RWPE1 (cell line): ENCODE data around the gene METTL25.

ENCODE experiments used
- CTCF ChIA-PET: fragments of 350-600 bp; sonication (Branson Sonifier 250); formaldehyde crosslinking; extraction: SDS; loops from one replicate; lab custom pipeline; 2021; lab: Yijun Ruan, JAX
- POLR2A ChIA-PET: fragments of 400-600 bp; formaldehyde crosslinking; extraction: SDS; loops from one replicate; lab custom pipeline; 2020; ENCODE audit warnings: antibody characterized with exemption; ENCODE audit not compliant: low non-redundant PET; lab: Yijun Ruan, JAX
- DNase-seq: peaks from one replicate; pipeline ENCODE4 v3.0.0; 2012; ENCODE audit warnings: low spot score
- H3K27ac ChIP-seq: fragments of 450-650 bp; 2 replicates; pipeline ENCODE4 v1.5.1; 2017
- CTCF ChIP-seq: fragments of 450-650 bp; conservative IDR thresholded peaks from 2 replicates; pipeline ENCODE4 v1.5.1; 2017; ENCODE audit warnings: low read depth, mild to moderate bottlenecking

Gene METTL25

GRCh38 chr12:82504409-82504808 is 146.1 kb downstream of the METTL25 start:
- no peak for TF ChIP-seq CTCF
- H3K27ac ChIP-seq = no peak overlapping the region
- no peak for DNase-seq
- ChIA-PET CTCF (no interaction called here), POLR2A (no interaction called here)

DNA sequence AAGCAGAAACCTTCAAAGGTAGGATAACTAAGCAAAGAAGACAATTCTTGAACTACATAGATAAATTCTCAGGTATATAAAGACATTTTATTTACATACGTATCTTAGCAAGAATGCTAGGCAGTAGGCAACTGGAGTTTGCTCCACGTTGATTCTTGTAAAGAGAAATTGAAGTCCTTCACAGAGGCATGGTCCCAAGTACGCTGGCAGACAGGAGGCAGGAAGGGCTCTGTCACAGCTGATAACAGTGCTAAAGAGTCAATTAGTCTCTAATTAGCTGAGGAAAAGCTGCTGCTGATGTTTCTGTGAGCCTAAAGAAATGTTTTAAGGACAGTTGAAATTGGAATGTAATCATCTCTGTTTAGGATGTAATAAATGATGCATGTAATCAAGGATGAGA is 146.8 kb downstream of the METTL25 start:
- DNase-seq = no peak
- no peak for TF ChIP-seq CTCF
- POLR2A ChIA-PET = no interaction called here
- no peak overlapping the region for H3K27ac ChIP-seq
- CTCF ChIA-PET = no interaction called here

DNA sequence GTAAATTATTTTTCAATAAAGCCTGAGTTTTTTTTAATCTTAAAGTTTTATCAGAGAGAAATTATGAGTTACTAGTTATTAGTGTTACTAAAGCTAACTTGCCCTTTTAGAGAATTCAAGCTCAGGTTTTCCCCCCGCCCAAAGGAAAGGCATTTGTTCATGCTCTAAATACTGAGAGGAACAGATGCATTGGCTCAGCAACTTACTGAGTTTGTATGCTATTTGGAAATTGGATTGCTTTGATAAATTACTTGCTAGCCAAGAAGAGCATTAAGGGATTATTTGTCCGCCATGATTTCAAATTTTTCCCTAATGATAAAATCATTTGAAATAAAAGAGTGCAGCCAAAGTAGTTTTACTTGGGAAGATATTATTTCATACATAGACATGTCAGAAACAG is 149.4 kb downstream of the METTL25 start:
- CTCF ChIA-PET = no interaction called here
- no peak for TF ChIP-seq CTCF
- POLR2A ChIA-PET = no interaction called here
- H3K27ac ChIP-seq = no peak overlapping the region
- no peak for DNase-seq

GRCh38 chr12:82510386-82510785 is 152.1 kb downstream of the METTL25 start:
- H3K27ac ChIP-seq = no peak overlapping the region
- no peak for DNase-seq
- no peak for TF ChIP-seq CTCF
- CTCF ChIA-PET = no interaction called here
- POLR2A ChIA-PET = no interaction called here

DNA sequence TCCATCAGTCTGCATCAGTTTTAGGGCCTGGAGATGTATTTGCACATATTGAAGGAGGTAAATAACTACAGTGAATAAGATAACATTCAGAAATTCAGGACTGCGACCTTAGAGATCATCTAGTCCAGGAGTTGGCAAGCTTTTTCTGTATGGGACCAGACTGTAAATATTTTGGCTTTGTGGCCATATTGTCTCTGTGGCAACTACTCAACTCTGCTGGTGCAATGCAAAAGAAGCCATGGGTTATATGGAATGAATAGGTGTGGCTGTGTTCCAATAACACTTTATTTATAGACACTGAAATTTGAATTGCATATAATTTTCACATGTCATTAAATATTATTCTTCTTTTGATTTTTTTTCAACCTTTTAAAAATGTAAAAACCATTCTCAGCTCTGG is 156.6 kb downstream of the METTL25 start:
- ChIA-PET POLR2A (no interaction called here), CTCF (interaction anchor here (0.6 kb wide), 1 partner anchor 16 kb away, joined by 4 read pairs; no protein-coding TSS in a partner anchor)
- no peak overlapping the region for H3K27ac ChIP-seq
- no peak for DNase-seq
- TF ChIP-seq CTCF = no peak

- CTCF ChIA-PET = interaction anchor here (0.6 kb wide), 2 partner anchors 17 to 1480 kb away, joined by 3 to 4 read pairs; no protein-coding TSS in a partner anchor
- no peak overlapping the region for H3K27ac ChIP-seq
- POLR2A ChIA-PET = no interaction called here
- TF ChIP-seq CTCF = no peak
- DNase-seq = no peak
These were observed 157.3 kb downstream of the METTL25 start for GRCh38 chr12:82515652-82516051.
